IMR-90 (cell line): ENCODE results near the gene NFE2L2. TPM values are rescaled to one million over a fixed set of nuclear protein-coding genes. Genes with fewer than 3 reads are reported as not detected.

Source experiments
- ATAC-seq: fragments of 200-7000 bp; cut with Tn5 transposase; 2 replicates; pipeline ENCODE4 v1.9.1; 2020; ENCODE audit warnings: low read depth, mild to moderate bottlenecking, moderate library complexity
- BruUV-seq: library from RNA; stranded (reverse); fragments of 400-500 nt; replicated peaks from 2 replicates; lab custom pipeline; 2021; lab: Mats Ljungman, UMichigan
- CTCF ChIA-PET: fragments of 300-600 bp; formaldehyde crosslinking; extraction: SDS; loops from one replicate; lab custom pipeline; 2021; ENCODE audit warnings: antibody characterized with exemption; lab: Yijun Ruan, JAX
- POLR2A ChIA-PET: fragments of 300-600 bp; sonication (Branson Sonifier 250); formaldehyde crosslinking; loops from one replicate; lab custom pipeline; 2022; ENCODE audit warnings: antibody characterized with exemption; ENCODE audit not compliant: unreplicated experiment; lab: Charles Lee
- DNase-seq: peaks from one replicate; pipeline ENCODE4 v3.0.0; 2013
- H2AFZ ChIP-seq: replicated peaks from 2 replicates; pipeline ENCODE3; 2013; ENCODE audit warnings: low read length, mild to moderate bottlenecking; ENCODE audit not compliant: poor library complexity
- H2AK5ac ChIP-seq: 2 replicates; pipeline ENCODE4 v1.6.1; 2013; ENCODE audit warnings: low read depth, low read length, inconsistent platforms
- H2AK9ac ChIP-seq: replicated peaks from 2 replicates; pipeline ENCODE3; 2013; ENCODE audit warnings: mild to moderate bottlenecking, low read depth, low read length, moderate library complexity; ENCODE audit not compliant: poor library complexity
- H2BK120ac ChIP-seq: 2 replicates; pipeline ENCODE4 v1.6.1; 2013; ENCODE audit warnings: low read depth, low read length, inconsistent platforms
- H2BK15ac ChIP-seq: 3 replicates; pipeline ENCODE4 v1.6.1; 2013; ENCODE audit warnings: low read depth, low read length, inconsistent platforms
- H2BK20ac ChIP-seq: 2 replicates; pipeline ENCODE4 v1.6.1; 2013; ENCODE audit warnings: low read depth, mild to moderate bottlenecking, inconsistent platforms, low read length, moderate library complexity
- H2BK5ac ChIP-seq: 2 replicates; pipeline ENCODE4 v1.6.1; 2013; ENCODE audit warnings: mild to moderate bottlenecking, low read depth, low read length, inconsistent platforms; ENCODE audit not compliant: poor library complexity, severe bottlenecking
- H3K14ac ChIP-seq: replicated peaks from 2 replicates; pipeline ENCODE4 v1.6.1; 2013; ENCODE audit warnings: low read depth, low read length, inconsistent platforms
- H3K18ac ChIP-seq: 2 replicates; pipeline ENCODE4 v1.6.1; 2013; ENCODE audit warnings: low read depth, low read length, control low read depth
- H3K23ac ChIP-seq: 2 replicates; pipeline ENCODE4 v1.6.1; 2013; ENCODE audit warnings: low read depth, low read length, inconsistent platforms
- H3K27ac ChIP-seq: 2 replicates; pipeline ENCODE4 v1.5.1; 2013; ENCODE audit warnings: mild to moderate bottlenecking, control low read depth, low read length; ENCODE audit not compliant: insufficient read depth
- H3K27me3 ChIP-seq: 2 replicates; pipeline ENCODE4 v1.6.1; 2013; ENCODE audit warnings: low read length; ENCODE audit not compliant: control insufficient read depth, insufficient read depth
- H3K36me3 ChIP-seq: 2 replicates; pipeline ENCODE4 v1.6.1; 2013; ENCODE audit warnings: low read length, mixed read lengths; ENCODE audit not compliant: control insufficient read depth, insufficient read depth
- H3K4ac ChIP-seq: 2 replicates; pipeline ENCODE4 v1.6.1; 2013; ENCODE audit warnings: low read depth, low read length, inconsistent platforms
- H3K4me1 ChIP-seq: 2 replicates; pipeline ENCODE4 v1.6.1; 2013; ENCODE audit warnings: low read length, mixed read lengths; ENCODE audit not compliant: control insufficient read depth, insufficient read depth
- H3K4me2 ChIP-seq: 2 replicates; pipeline ENCODE4 v1.6.1; 2013; ENCODE audit warnings: low read depth, mild to moderate bottlenecking, control low read depth, low read length, moderate library complexity
- H3K4me3 ChIP-seq: 2 replicates; pipeline ENCODE4 v1.5.1; 2013; ENCODE audit warnings: low read depth, mild to moderate bottlenecking, control low read depth, low read length, moderate library complexity; ENCODE audit not compliant: insufficient read depth
- H3K56ac ChIP-seq: 2 replicates; pipeline ENCODE4 v1.6.1; 2013; ENCODE audit warnings: low read length, inconsistent platforms; ENCODE audit not compliant: insufficient read depth; ENCODE audit errors: extremely low read depth
- H3K79me1 ChIP-seq, 2 experiments: 2 replicates each; pipeline ENCODE4 v1.6.1; 2013; ENCODE audit warnings: low read length in 2 of 2, inconsistent platforms in 1 of 2, low read depth in 1 of 2
- H3K9ac ChIP-seq: 2 replicates; pipeline ENCODE4 v1.6.1; 2013; ENCODE audit warnings: low read depth, low read length, control low read depth
- H3K9me1 ChIP-seq: 2 replicates; pipeline ENCODE4 v1.6.1; 2013; ENCODE audit warnings: low read length, inconsistent platforms; ENCODE audit not compliant: insufficient read depth
- H3K9me3 ChIP-seq: 2 replicates; pipeline ENCODE4 v1.6.1; 2013; ENCODE audit warnings: low read length; ENCODE audit not compliant: control insufficient read depth, insufficient read depth
- H4K20me1 ChIP-seq: 2 replicates; pipeline ENCODE4 v1.6.1; 2013; ENCODE audit warnings: low read length, inconsistent platforms; ENCODE audit not compliant: insufficient read depth
- H4K5ac ChIP-seq: 2 replicates; pipeline ENCODE4 v1.6.1; 2013; ENCODE audit warnings: mild to moderate bottlenecking, low read depth, low read length, control low read depth
- H4K8ac ChIP-seq, 2 experiments: 2 replicates each; pipeline ENCODE4 v1.6.1; 2013; ENCODE audit warnings: low read depth in 2 of 2, low read length in 2 of 2, control low read depth in 1 of 2, inconsistent platforms in 1 of 2
- H4K91ac ChIP-seq: 2 replicates; pipeline ENCODE4 v1.6.1; 2013; ENCODE audit warnings: low read depth, low read length, inconsistent platforms; ENCODE audit not compliant: insufficient read depth
- BHLHE40 ChIP-seq: fragments of 150-350 bp; IDR thresholded peaks from 2 replicates; pipeline ENCODE4 v1.6.1; 2016; ENCODE audit warnings: mild to moderate bottlenecking, low read depth, low read length
- CEBPB ChIP-seq: IDR thresholded peaks from 2 replicates; pipeline ENCODE4 v1.6.1; 2012; ENCODE audit warnings: low read depth, low read length, improper control_type of control experiment
- CHD1 ChIP-seq: IDR thresholded peaks from 2 replicates; pipeline ENCODE4 v1.6.1; 2012; ENCODE audit warnings: low read depth, low read length, improper control_type of control experiment
- FOS ChIP-seq: fragments of 150-350 bp; IDR thresholded peaks from 2 replicates; pipeline ENCODE4 v1.6.1; 2016; ENCODE audit warnings: low read depth, low read length
- MAZ ChIP-seq: IDR thresholded peaks from 2 replicates; pipeline ENCODE4 v1.6.1; 2012; ENCODE audit warnings: low read depth, mild to moderate bottlenecking, low read length, improper control_type of control experiment, moderate library complexity, borderline replicate concordance
- POLR2A ChIP-seq: IDR thresholded peaks from 2 replicates; pipeline ENCODE4 v1.6.1; 2012; ENCODE audit warnings: mild to moderate bottlenecking, low read depth, low read length
- RAD21 ChIP-seq: IDR thresholded peaks from 2 replicates; pipeline ENCODE4 v1.6.1; 2012; ENCODE audit warnings: low read length, improper control_type of control experiment
- RCOR1 ChIP-seq: IDR thresholded peaks from 2 replicates; pipeline ENCODE4 v1.6.1; 2012; ENCODE audit warnings: mild to moderate bottlenecking, low read length, improper control_type of control experiment; ENCODE audit not compliant: insufficient replicate concordance
- RFX5 ChIP-seq: IDR thresholded peaks from 2 replicates; pipeline ENCODE4 v1.8.0; 2012; ENCODE audit warnings: low read depth, mild to moderate bottlenecking, low read length, moderate library complexity
- SMC3 ChIP-seq: fragments of 150-350 bp; IDR thresholded peaks from 2 replicates; pipeline ENCODE4 v1.6.1; 2016; ENCODE audit warnings: low read depth, mild to moderate bottlenecking, antibody characterized with exemption, low read length, moderate library complexity
- WGBS, 2 experiments: methylation state at CpG; one replicate each; pipeline versions ENCODE4 v1.1.5 to v1.1.7; 2013; ENCODE audit warnings: missing lambda C conversion rate in 2 of 2; ENCODE audit not compliant: insufficient read length in 1 of 2; ENCODE audit errors: extremely low coverage in 2 of 2; 5-methylcytosine and 5-hydroxymethylcytosine counted together
- dilution Hi-C: fragments of 300-500 bp; cut with HindIII; formaldehyde crosslinking; loops from one replicate; pipeline ENCODE4 v1.14.3; 2018; ENCODE audit warnings: low sequenced_read_pairs; ENCODE audit not compliant: unreplicated experiment
- in situ Hi-C: fragments of 300-500 bp; cut with MboI; formaldehyde crosslinking; loops from 3 replicates; pipeline ENCODE4 v1.14.3; 2019; ENCODE audit warnings: low sequenced_read_pairs, inconsistent platforms, mixed read lengths
- intact Hi-C: fragments of 100-400 bp; cut with micrococcal nuclease; formaldehyde crosslinking; loops from 2 replicates; pipeline ENCODE4 v1.10.0; 2022
- polyA plus RNA-seq, 3 experiments: library from polyadenylated mRNA; depleted of rRNA; stranded (reverse); fragments of >200 nt; gene quantifications; 2 replicates each; pipeline ENCODE4 v1.2.3, GENCODE V29; 2012; ENCODE audit warnings: low replicate concordance in 1 of 3
- total RNA-seq: library from RNA; depleted of rRNA; stranded (reverse); fragments of >200 nt; gene quantifications from 2 replicates; pipeline ENCODE4 v1.2.3, GENCODE V29; 2012
- TF ChIP-seq, protein P1 (sequence below): conservative IDR thresholded peaks from 2 replicates; pipeline ENCODE4 v1.5.1; 2012; ENCODE audit warnings: mild to moderate bottlenecking, low read depth, low read length, improper control_type of control experiment
- TF ChIP-seq, protein P2 (sequence below): fragments of 150-350 bp; IDR thresholded peaks from 2 replicates; pipeline ENCODE4 v1.6.1; 2017; ENCODE audit warnings: mild to moderate bottlenecking, antibody characterized with exemption, low read length, low read depth

The NFE2L2 gene
- total and polyA plus RNA-seq, 2 of the 4 experiments (the other 2 are of a cell fraction): 72.7 to 83.5 TPM

DNA sequence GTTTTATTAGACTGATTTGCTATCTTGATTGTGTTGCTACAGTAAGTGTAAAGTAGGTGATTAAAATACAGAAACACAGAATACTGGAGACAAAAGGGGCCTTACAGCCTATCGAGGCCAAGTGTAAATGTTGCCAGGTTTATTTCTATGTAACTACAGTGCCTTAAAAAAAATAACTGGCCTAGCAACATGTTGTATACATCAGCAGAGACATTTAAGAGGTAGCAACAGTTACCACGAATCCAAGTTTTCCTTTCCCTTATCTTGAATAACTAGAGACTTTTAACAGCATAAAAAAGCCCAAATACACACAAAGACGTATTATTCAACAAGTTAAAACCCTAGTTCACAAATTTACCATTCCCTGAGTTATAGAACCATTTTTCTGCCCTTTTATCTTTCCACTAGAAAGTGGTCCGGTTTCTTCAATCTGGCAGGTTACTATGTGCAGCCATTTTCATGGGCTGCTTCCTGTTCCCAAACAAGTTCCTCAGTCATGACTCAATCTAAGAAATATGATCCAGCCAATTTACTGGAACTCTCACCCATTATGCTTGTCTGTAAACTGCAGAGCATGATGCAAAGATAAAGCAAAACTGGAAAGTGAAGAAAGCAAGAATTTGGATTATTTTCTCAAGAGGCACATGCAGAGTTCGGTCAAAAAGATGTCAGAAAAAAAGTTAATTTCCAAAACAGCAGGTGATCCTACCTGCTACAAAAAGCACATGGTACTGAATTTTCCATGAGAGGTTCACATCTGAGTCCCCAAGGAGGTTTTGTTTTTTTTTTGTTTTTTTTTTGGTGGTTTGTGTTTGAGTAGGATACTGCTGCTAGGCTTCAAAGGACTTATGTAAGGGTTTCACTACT is 22.2 kb downstream of the NFE2L2 start:
- H3K27ac ChIP-seq: peak overlapping the region; percentile 100; the same call in 1 of the 2 replicates
- H3K27me3 ChIP-seq: no peaks in the 10 kb centered on the region
- WGBS, 2 experiments: 0% methylated on average over 1 of the region's 5 CpGs; no CpG with 5 or more reads in 1 of the 2 experiments
- peak; percentile 95 for DNase-seq
- peaks cover 17% of the 10 kb centered on the region for H3K36me3 ChIP-seq
- H3K9me3 ChIP-seq: no peaks in the 10 kb centered on the region
- H2BK120ac ChIP-seq: peak overlapping the region; percentile 89
- dilution Hi-C loops: no loop called here
- peak overlapping the region; percentile 70 for H3K9ac ChIP-seq
- peaks cover 0 to 38% of the 10 kb centered on the region in 2 experiments; a peak in 2 of 4 replicates for H3K79me1 ChIP-seq
- CTCF ChIA-PET: interaction anchor here (1.3 kb wide), 1 partner anchor 78 kb away, joined by 3 read pairs; no protein-coding TSS in a partner anchor
- peak overlapping the region; percentile 90; the same call in 1 of the 2 replicates for H3K4ac ChIP-seq
- POLR2A ChIA-PET: no interaction called here
- peak overlapping the region; percentile 98 for H3K14ac ChIP-seq
- H2BK20ac ChIP-seq: peak overlapping the region; percentile 81
- peak overlapping the region; percentile 97 for H3K23ac ChIP-seq
- peak overlapping the region; percentile 93; the same call in 1 of the 2 replicates for H2AK5ac ChIP-seq
- intact Hi-C loops: loop anchor here (2.0 to 5.0 kb wide), 2 partner anchors 30 to 90 kb away; partner anchors contain the start of gene HNRNPA3
- no TSS peak for BruUV-seq
- TF ChIP-seq POLR2A (peak; percentile 46), FOS (peak; percentile 58; the same call in 1 of the 2 replicates), CHD1 (no peak), RAD21 (no peak), SMC3 (no peak), RCOR1 (no peak), RFX5 (no peak), CEBPB (peak; percentile 92), BHLHE40 (peak; percentile 47; the same call in 1 of the 2 replicates), MAZ (no peak)
- TF ChIP-seq, protein P1, sequence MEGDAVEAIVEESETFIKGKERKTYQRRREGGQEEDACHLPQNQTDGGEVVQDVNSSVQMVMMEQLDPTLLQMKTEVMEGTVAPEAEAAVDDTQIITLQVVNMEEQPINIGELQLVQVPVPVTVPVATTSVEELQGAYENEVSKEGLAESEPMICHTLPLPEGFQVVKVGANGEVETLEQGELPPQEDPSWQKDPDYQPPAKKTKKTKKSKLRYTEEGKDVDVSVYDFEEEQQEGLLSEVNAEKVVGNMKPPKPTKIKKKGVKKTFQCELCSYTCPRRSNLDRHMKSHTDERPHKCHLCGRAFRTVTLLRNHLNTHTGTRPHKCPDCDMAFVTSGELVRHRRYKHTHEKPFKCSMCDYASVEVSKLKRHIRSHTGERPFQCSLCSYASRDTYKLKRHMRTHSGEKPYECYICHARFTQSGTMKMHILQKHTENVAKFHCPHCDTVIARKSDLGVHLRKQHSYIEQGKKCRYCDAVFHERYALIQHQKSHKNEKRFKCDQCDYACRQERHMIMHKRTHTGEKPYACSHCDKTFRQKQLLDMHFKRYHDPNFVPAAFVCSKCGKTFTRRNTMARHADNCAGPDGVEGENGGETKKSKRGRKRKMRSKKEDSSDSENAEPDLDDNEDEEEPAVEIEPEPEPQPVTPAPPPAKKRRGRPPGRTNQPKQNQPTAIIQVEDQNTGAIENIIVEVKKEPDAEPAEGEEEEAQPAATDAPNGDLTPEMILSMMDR: no peak
- TF ChIP-seq, protein P2, sequence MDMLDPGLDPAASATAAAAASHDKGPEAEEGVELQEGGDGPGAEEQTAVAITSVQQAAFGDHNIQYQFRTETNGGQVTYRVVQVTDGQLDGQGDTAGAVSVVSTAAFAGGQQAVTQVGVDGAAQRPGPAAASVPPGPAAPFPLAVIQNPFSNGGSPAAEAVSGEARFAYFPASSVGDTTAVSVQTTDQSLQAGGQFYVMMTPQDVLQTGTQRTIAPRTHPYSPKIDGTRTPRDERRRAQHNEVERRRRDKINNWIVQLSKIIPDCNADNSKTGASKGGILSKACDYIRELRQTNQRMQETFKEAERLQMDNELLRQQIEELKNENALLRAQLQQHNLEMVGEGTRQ: no peak
- H3K4me2 ChIP-seq: peak overlapping the region; percentile 91
- peak overlapping the region; percentile 94 for H3K56ac ChIP-seq
- H2BK15ac ChIP-seq: peak overlapping the region; percentile 87; the same call in 2 of the 3 replicates
- H2AFZ ChIP-seq: no peak overlapping the region
- H2AK9ac ChIP-seq: no peak overlapping the region
- H4K8ac ChIP-seq: peak overlapping the region in 1 of 2 experiments; percentile 80; a peak in 3 of 4 replicates
- H3K4me1 ChIP-seq: peaks cover 36% of the 10 kb centered on the region
- peak overlapping the region; percentile 41; the same call in 1 of the 2 replicates for H4K5ac ChIP-seq
- H3K9me1 ChIP-seq: peaks cover 28% of the 10 kb centered on the region
- H3K4me3 ChIP-seq: peak overlapping the region; percentile 19; the same call in 1 of the 2 replicates
- H2BK5ac ChIP-seq: peak overlapping the region; percentile 98
- ATAC-seq: peak; percentile 58
- H4K91ac ChIP-seq: peak overlapping the region; percentile 88; the same call in 1 of the 2 replicates
- peak overlapping the region; percentile 99 for H3K18ac ChIP-seq
- in situ Hi-C loops: no loop called here
- peaks cover 92% of the 10 kb centered on the region for H4K20me1 ChIP-seq
